Mesenchymal stem cell (in vitro differentiated cells and primary cell): ENCODE measurements around the gene TIAL1.
A peak's percentile ranks its signal among the peaks of the same experiment; 100 is the strongest.
"Not testable (repeated sequence)": the region's sequence is repeated elsewhere in the genome, so short reads cannot be mapped to it uniquely, and the experiment has no call there.

ENCODE experiments used
- DNase-seq: peaks from one replicate; pipeline ENCODE4 v3.0.0-alpha.2; 2013
- H2AFZ ChIP-seq: one replicate; pipeline ENCODE4 v1.6.1; 2013; ENCODE audit warnings: low read depth, mild to moderate bottlenecking, control low read depth, inconsistent platforms, low read length, moderate library complexity
- H2AK5ac ChIP-seq: 2 replicates; pipeline ENCODE4 v1.6.1; 2013; ENCODE audit warnings: low read length, moderate library complexity, mild to moderate bottlenecking, inconsistent platforms; ENCODE audit not compliant: severe bottlenecking
- H2BK120ac ChIP-seq: one replicate; pipeline ENCODE4 v1.6.1; 2013; ENCODE audit warnings: low read depth, mild to moderate bottlenecking, inconsistent platforms, low read length, moderate library complexity
- H2BK12ac ChIP-seq, 2 experiments: one replicate each; pipeline ENCODE4 v1.6.1; 2013; ENCODE audit warnings: inconsistent platforms in 2 of 2, low read length in 2 of 2, mild to moderate bottlenecking in 2 of 2, moderate library complexity in 2 of 2, control low read depth in 1 of 2
- H2BK15ac ChIP-seq: one replicate; pipeline ENCODE4 v1.6.1; 2013; ENCODE audit warnings: mild to moderate bottlenecking, low read depth, inconsistent platforms; ENCODE audit not compliant: poor library complexity, severe bottlenecking
- H2BK5ac ChIP-seq: 2 replicates; pipeline ENCODE4 v1.6.1; 2013; ENCODE audit warnings: low read depth, mild to moderate bottlenecking, low read length, control low read depth, inconsistent platforms; ENCODE audit not compliant: poor library complexity, severe bottlenecking
- H3K14ac ChIP-seq, 2 experiments: one replicate each; pipeline ENCODE4 v1.6.1; 2013; ENCODE audit warnings: inconsistent platforms in 2 of 2, low read length in 2 of 2, control low read depth in 1 of 2, mild to moderate bottlenecking in 1 of 2, moderate library complexity in 1 of 2
- H3K18ac ChIP-seq, 2 experiments: one replicate each; pipeline ENCODE4 v1.6.1; 2013; ENCODE audit warnings: inconsistent platforms in 2 of 2, low read length in 2 of 2, control low read depth in 1 of 2, low read depth in 1 of 2, mild to moderate bottlenecking in 1 of 2
- H3K23ac ChIP-seq, 2 experiments: one replicate each; pipeline ENCODE4 v1.6.1; 2013; ENCODE audit warnings: inconsistent platforms in 2 of 2, low read length in 2 of 2, mild to moderate bottlenecking in 2 of 2, moderate library complexity in 2 of 2, control low read depth in 1 of 2
- H3K27ac ChIP-seq: 2 replicates; pipeline ENCODE4 v1.5.1; 2013; ENCODE audit warnings: mild to moderate bottlenecking, moderate library complexity, low read length, control low read depth, inconsistent platforms; ENCODE audit not compliant: poor library complexity, severe bottlenecking
- H3K27me3 ChIP-seq, 2 experiments: 2 replicates each; pipeline versions ENCODE4 v1.6.1 to v1.7.0; 2013; ENCODE audit warnings: low read length in 2 of 2, mild to moderate bottlenecking in 2 of 2, moderate library complexity in 2 of 2, control low read depth in 1 of 2, inconsistent platforms in 1 of 2; ENCODE audit not compliant: control insufficient read depth in 1 of 2, insufficient read depth in 1 of 2
- H3K36me3 ChIP-seq, 2 experiments: 2 replicates each; pipeline versions ENCODE4 v1.6.1 to v1.7.0; 2013; ENCODE audit warnings: low read length in 2 of 2, control low read depth in 1 of 2, inconsistent platforms in 1 of 2, low read depth in 1 of 2, mild to moderate bottlenecking in 1 of 2; ENCODE audit not compliant: insufficient read depth in 2 of 2, control insufficient read depth in 1 of 2
- H3K4ac ChIP-seq, 2 experiments: one replicate each; pipeline ENCODE4 v1.6.1; 2013; ENCODE audit warnings: inconsistent platforms in 2 of 2, low read length in 2 of 2, mild to moderate bottlenecking in 2 of 2, moderate library complexity in 2 of 2, control low read depth in 1 of 2, low read depth in 1 of 2
- H3K4me1 ChIP-seq: 2 replicates; pipeline ENCODE4 v1.6.1; 2013; ENCODE audit warnings: low read depth, low read length, control low read depth; ENCODE audit not compliant: control insufficient read depth, insufficient read depth
- H3K4me2 ChIP-seq: 2 replicates; pipeline ENCODE4 v1.6.1; 2013; ENCODE audit warnings: low read length, mild to moderate bottlenecking, inconsistent platforms; ENCODE audit not compliant: poor library complexity, severe bottlenecking
- H3K4me3 ChIP-seq, 2 experiments: 2 replicates each; pipeline versions ENCODE4 v1.5.1 to v1.7.0; 2013; ENCODE audit warnings: low read length in 2 of 2, mild to moderate bottlenecking in 2 of 2, control low read depth in 1 of 2, low read depth in 1 of 2; ENCODE audit not compliant: insufficient read depth in 1 of 2
- H3K79me1 ChIP-seq: replicated peaks from 2 replicates; pipeline ENCODE4 v1.6.1; 2013; ENCODE audit warnings: mild to moderate bottlenecking, control low read depth, low read length, inconsistent platforms; ENCODE audit not compliant: poor library complexity, severe bottlenecking
- H3K9ac ChIP-seq: 2 replicates; pipeline ENCODE4 v1.7.0; 2013; ENCODE audit warnings: mild to moderate bottlenecking, low read length, moderate library complexity
- H3K9me3 ChIP-seq: 2 replicates; pipeline ENCODE4 v1.7.0; 2013; ENCODE audit warnings: mild to moderate bottlenecking, low read length; ENCODE audit not compliant: control insufficient read depth
- H4K8ac ChIP-seq: one replicate; pipeline ENCODE4 v1.6.1; 2013; ENCODE audit warnings: inconsistent platforms, mild to moderate bottlenecking, low read length, moderate library complexity
- H4K91ac ChIP-seq: one replicate; pipeline ENCODE4 v1.6.1; 2013; ENCODE audit warnings: mild to moderate bottlenecking, low read length, inconsistent platforms
- WGBS: methylation state at CpG from one replicate; pipeline ENCODE4 v1.1.7; 2013; ENCODE audit warnings: mixed read lengths; 5-methylcytosine and 5-hydroxymethylcytosine counted together

TIAL1 gene

DNA sequence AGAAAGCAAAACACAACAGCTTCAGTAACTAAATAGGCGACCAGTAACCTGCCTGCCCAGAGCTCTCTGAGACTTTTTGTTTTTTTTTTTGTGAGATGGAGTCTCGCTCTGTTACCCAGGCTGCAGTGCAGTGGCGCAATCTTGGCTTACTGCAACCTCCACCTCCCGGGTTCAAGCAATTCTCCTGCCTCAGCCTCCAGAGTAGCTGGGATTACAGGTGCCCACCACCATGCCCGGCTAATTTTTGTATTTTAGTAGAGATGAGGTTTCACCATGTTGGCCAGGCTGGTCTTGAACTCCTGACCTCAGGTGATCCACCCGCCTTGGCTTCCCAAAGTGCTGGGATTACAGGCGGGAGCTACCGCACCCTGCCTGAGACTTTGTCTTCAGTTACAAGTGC, 23.0 kb upstream of the TIAL1 start:
- DNase-seq, H3K4me3 ChIP-seq, H3K36me3 ChIP-seq, H4K8ac ChIP-seq, H3K4me1 ChIP-seq, H3K79me1 ChIP-seq, H3K9me3 ChIP-seq, H2BK120ac ChIP-seq, H3K27me3 ChIP-seq, H2BK15ac ChIP-seq, H3K4me2 ChIP-seq, H2BK12ac ChIP-seq, H2BK5ac ChIP-seq, H3K27ac ChIP-seq, H2AFZ ChIP-seq, H3K4ac ChIP-seq, H4K91ac ChIP-seq, H3K18ac ChIP-seq, H3K23ac ChIP-seq, H2AK5ac ChIP-seq: not testable (repeated sequence)
- WGBS = 97% methylated on average over 8 of the region's 8 CpGs
- peak overlapping the region; percentile 39 for H3K9ac ChIP-seq
- peak overlapping the region in 1 of 2 experiments; percentile 15 for H3K14ac ChIP-seq

DNA sequence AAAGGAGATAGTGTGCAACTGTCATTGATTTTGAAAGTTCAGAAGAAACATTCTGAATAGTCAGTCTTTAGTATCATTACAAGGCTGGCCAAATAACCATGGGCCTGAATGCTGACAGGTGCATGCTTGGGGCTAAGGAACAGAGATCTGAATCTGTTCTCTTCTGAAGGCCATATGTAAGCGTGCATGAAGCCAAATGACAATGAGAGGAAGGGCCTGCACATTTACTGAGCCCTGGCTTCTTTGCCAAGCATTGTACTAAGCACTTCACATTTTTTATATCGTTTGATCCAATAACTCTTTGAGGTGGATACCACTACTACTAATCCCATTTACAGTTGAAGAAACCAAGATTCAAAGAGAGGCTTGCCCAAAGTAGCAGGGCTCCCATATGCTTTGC, 22.5 kb upstream of the TIAL1 start:
- DNase-seq = no peak
- Histone ChIP-seq H3K4me1 (peaks cover 2% of the 10 kb centered on the region), H2AFZ (no peak overlapping the region), H4K8ac (no peak overlapping the region), H3K79me1 (no peaks in the 10 kb centered on the region), H3K23ac (no peak overlapping the region), H4K91ac (no peak overlapping the region), H3K4ac (no peak overlapping the region), H2BK12ac (no peak overlapping the region), H3K18ac (no peak overlapping the region), H2BK15ac (no peak overlapping the region), H3K14ac (no peak overlapping the region), H3K9me3 (no peaks in the 10 kb centered on the region), H3K27ac (no peak overlapping the region), H3K9ac (no peak overlapping the region), H2AK5ac (no peak overlapping the region), H3K4me3 (peak overlapping the region in 1 of 2 experiments; percentile 43), H3K36me3 (no peaks in the 10 kb centered on the region), H2BK120ac (no peak overlapping the region), H3K4me2 (no peak overlapping the region), H2BK5ac (no peak overlapping the region), H3K27me3 (no peaks in the 10 kb centered on the region)
- WGBS = 90% methylated on average over 2 of the region's 2 CpGs

DNA sequence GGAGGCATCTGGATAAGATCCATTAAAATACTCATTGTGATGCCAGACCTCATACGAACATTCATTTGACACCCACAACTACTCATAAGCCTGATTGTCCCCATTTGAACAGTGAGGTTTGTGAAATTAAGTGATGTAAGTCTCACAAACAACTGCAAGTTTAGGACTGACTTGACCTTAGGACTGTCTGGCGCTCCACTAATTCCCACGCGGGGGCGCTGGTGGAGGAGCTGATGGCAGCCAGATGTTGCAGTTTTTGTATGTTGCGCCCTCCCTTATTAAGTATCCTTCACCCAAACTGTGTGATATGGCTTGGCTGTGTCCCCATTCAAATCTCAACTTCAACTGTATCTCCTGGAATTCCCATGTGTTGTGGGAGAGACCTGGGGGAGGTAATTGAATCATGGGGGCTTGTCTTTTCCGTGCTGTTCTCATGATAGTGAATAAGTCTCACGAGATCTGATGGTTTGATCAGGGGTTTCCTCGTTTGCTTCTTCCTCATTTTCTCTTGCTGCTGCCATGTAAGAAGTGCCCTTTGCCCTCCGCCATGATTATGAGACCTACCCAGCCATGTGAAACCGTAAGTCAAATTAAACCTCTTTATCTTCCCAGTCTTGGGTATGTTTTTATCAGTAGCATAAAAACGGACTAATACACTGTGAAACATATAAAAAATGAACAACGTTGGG, 20.3 kb upstream of the TIAL1 start:
- Histone ChIP-seq H3K27ac (no peak overlapping the region), H2BK12ac (no peak overlapping the region), H2AK5ac (no peak overlapping the region), H3K14ac (no peak overlapping the region), H3K23ac (no peak overlapping the region), H4K91ac (no peak overlapping the region), H3K9ac (no peak overlapping the region), H3K36me3 (no peaks in the 10 kb centered on the region), H3K18ac (no peak overlapping the region), H3K4me2 (no peak overlapping the region), H3K27me3 (peaks cover 0 to 3% of the 10 kb centered on the region in 2 experiments), H3K4me3 (no peak overlapping the region), H2BK120ac (no peak overlapping the region), H3K4me1 (peaks cover 2% of the 10 kb centered on the region), H2BK5ac (no peak overlapping the region), H3K4ac (no peak overlapping the region), H2BK15ac (no peak overlapping the region), H4K8ac (no peak overlapping the region), H2AFZ (no peak overlapping the region), H3K79me1 (no peaks in the 10 kb centered on the region), H3K9me3 (no peaks in the 10 kb centered on the region)
- 67% methylated on average over 9 of the region's 13 CpGs for WGBS
- DNase-seq = no peak

DNA sequence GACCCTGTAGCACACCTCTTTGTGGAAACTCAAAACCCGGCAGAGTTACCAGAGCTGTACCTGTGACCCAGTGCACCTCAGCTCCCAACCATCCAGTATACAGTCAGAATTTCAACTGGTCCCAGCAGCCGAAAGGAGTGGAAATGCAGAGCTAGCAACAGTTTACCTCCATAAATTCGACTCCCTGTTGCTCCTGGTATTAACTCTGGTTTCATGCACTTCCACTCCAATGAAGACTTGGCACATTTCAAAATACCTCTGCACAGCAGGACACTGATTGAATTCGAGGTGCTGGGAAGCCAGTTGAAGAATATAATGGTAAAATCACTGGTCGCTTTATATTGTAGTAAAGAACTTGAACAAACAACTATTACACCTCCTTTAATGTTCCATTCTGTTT, 17.9 kb upstream of the TIAL1 start:
- Histone ChIP-seq H2BK15ac (no peak overlapping the region), H3K23ac (no peak overlapping the region), H3K4me3 (no peak overlapping the region), H4K8ac (no peak overlapping the region), H3K36me3 (no peaks in the 10 kb centered on the region), H3K27ac (no peak overlapping the region), H3K18ac (no peak overlapping the region), H2BK5ac (no peak overlapping the region), H3K9ac (no peak overlapping the region), H3K14ac (no peak overlapping the region), H2AK5ac (no peak overlapping the region), H2BK120ac (no peak overlapping the region), H2BK12ac (no peak overlapping the region), H3K4me2 (no peak overlapping the region), H3K79me1 (no peaks in the 10 kb centered on the region), H4K91ac (no peak overlapping the region), H3K4me1 (no peaks in the 10 kb centered on the region), H3K27me3 (peaks cover 0 to 3% of the 10 kb centered on the region in 2 experiments), H3K4ac (no peak overlapping the region), H2AFZ (no peak overlapping the region), H3K9me3 (no peaks in the 10 kb centered on the region)
- 97% methylated on average over 3 of the region's 5 CpGs for WGBS
- DNase-seq = no peak
